Measurements from ENCODE around the gene SLC4A9.
A peak's percentile ranks its signal among the peaks of the same experiment; 100 is the strongest.

SLC4A9 gene

DNA sequence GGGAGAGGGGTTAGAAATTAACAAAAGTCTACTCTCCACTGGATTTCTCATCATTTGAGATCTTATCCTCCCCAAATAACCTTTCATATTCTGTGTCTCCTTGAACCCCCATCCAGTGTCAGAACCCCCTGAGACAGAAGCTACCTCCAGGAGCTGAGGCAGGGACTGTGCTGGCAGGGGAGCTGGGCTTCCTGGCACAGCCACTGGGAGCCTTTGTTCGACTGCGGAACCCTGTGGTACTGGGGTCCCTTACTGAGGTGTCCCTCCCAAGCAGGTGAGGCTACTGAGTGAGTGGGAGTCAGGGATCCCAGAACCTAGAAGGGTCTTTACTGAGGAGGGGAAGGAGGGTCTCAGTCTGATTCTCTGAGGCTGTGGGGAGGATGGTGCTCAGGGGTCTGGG, 1.9 kb downstream of the SLC4A9 start:
- no peak for DNase-seq (ENCODE audit: low read depth)
- H3K4me3 ChIP-seq (replicated peaks; ENCODE audit: low read depth, low read length): no peak overlapping the region
- TF ChIP-seq, protein P1, sequence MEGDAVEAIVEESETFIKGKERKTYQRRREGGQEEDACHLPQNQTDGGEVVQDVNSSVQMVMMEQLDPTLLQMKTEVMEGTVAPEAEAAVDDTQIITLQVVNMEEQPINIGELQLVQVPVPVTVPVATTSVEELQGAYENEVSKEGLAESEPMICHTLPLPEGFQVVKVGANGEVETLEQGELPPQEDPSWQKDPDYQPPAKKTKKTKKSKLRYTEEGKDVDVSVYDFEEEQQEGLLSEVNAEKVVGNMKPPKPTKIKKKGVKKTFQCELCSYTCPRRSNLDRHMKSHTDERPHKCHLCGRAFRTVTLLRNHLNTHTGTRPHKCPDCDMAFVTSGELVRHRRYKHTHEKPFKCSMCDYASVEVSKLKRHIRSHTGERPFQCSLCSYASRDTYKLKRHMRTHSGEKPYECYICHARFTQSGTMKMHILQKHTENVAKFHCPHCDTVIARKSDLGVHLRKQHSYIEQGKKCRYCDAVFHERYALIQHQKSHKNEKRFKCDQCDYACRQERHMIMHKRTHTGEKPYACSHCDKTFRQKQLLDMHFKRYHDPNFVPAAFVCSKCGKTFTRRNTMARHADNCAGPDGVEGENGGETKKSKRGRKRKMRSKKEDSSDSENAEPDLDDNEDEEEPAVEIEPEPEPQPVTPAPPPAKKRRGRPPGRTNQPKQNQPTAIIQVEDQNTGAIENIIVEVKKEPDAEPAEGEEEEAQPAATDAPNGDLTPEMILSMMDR (IDR thresholded peaks at IDR 0.05; ENCODE audit: low read length, missing control alignments): no peak

DNA sequence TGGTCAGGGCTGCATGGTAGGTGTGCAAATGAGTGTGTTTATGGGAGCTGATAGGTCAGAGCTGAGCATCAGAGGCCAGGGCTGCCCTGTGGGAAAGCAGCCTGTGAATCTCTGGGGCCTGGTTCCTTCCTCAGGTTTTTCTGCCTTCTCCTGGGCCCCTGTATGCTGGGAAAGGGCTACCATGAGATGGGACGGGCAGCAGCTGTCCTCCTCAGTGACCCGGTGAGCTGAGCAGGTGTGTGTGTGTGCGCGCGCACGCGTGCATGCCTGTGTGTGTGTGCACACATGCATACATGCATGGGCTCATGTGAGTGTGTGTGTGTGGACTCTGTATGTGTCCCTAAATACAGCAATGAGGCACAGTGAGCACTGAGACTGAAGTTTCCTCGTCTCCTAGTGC, 2.3 kb downstream of the SLC4A9 start:
- DNase-seq (ENCODE audit: low read depth): no peak
- TF ChIP-seq, protein P1 (IDR thresholded peaks at IDR 0.05; ENCODE audit: low read length, missing control alignments): no peak
- no peak overlapping the region for H3K4me3 ChIP-seq (replicated peaks; ENCODE audit: low read depth, low read length)

DNA sequence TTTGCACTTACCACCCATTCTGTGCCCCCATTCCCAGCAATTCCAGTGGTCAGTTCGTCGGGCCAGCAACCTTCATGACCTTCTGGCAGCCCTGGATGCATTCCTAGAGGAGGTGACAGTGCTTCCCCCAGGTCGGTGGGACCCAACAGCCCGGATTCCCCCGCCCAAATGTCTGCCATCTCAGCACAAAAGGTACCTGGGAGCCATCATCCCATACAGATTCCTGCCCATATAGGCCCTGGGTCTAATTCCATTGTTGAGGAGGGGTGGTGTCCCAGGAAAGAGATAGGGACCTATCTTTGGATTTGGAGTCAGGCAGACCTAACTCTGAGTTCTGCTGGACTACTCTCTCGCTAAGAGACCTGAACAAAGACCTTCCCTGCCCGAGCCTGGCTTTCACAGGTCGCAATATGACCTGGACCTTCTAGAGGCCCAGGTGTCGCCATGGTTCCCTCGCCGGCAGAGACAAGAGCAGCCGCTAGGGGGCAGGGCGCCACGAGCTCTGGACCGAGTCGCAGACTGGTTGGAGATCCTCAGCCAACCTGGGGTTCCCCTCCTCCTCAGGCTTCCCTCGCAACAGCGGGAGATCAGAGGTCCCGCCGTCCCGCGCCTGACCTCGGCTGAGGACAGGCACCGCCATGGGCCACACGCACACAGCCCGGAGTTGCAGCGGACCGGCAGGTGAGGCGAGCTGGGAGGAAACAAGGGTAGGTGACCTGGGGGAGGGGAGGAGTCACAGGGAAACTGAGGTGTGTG, 3.1 kb downstream of the SLC4A9 start:
- DNase-seq (ENCODE audit: low read depth): peak; percentile 70
- peak overlapping the region; percentile 51 for H3K4me3 ChIP-seq (replicated peaks; ENCODE audit: low read depth, low read length)
- TF ChIP-seq, protein P1 (IDR thresholded peaks at IDR 0.05; ENCODE audit: low read length, missing control alignments): peak; percentile 90

DNA sequence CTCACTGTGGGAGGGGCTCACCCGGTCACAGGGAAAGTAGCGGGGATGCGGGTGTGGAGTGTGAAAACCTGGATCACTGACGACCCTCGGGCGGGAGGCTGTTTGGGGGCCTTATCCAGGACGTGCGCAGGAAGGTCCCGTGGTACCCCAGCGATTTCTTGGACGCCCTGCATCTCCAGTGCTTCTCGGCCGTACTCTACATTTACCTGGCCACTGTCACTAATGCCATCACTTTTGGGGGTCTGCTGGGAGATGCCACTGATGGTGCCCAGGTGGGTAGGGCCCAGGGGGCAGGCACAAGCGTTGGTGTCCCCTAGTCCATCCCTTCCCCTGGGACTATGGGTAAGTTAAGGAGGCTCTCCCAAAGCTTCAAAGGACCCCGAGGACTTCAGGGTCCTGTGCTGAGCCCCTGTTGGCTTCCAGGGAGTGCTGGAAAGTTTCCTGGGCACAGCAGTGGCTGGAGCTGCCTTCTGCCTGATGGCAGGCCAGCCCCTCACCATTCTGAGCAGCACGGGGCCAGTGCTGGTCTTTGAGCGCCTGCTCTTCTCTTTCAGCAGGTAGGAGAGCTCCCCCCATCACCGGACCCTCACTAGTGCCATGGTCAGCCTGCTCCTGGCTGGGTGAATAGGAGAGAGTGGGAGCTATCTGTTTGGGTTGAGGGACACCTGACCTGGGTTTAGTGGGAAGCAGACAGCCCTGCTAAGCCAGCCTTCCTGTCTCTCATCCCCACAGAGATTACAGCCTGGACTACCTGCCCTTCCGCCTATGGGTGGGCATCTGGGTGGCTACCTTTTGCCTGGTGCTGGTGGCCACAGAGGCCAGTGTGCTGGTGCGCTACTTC, 3.9 kb downstream of the SLC4A9 start:
- peak overlapping the region; percentile 51 for H3K4me3 ChIP-seq (replicated peaks; ENCODE audit: low read depth, low read length)
- no peak for DNase-seq (ENCODE audit: low read depth)
- TF ChIP-seq, protein P1 (IDR thresholded peaks at IDR 0.05; ENCODE audit: low read length, missing control alignments): no peak

DNA sequence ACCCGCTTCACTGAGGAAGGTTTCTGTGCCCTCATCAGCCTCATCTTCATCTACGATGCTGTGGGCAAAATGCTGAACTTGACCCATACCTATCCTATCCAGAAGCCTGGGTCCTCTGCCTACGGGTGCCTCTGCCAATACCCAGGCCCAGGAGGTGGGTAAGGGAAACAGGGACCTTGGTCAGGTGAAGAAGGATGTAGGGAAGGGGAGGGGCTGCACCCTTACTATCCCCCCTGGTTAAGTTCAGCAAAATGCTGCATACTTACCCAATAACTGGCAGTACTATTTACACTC, 4.4 kb downstream of the SLC4A9 start:
- TF ChIP-seq, protein P1 (IDR thresholded peaks at IDR 0.05; ENCODE audit: low read length, missing control alignments): no peak
- DNase-seq (ENCODE audit: low read depth): no peak
- H3K4me3 ChIP-seq (replicated peaks; ENCODE audit: low read depth, low read length): no peak overlapping the region

DNA sequence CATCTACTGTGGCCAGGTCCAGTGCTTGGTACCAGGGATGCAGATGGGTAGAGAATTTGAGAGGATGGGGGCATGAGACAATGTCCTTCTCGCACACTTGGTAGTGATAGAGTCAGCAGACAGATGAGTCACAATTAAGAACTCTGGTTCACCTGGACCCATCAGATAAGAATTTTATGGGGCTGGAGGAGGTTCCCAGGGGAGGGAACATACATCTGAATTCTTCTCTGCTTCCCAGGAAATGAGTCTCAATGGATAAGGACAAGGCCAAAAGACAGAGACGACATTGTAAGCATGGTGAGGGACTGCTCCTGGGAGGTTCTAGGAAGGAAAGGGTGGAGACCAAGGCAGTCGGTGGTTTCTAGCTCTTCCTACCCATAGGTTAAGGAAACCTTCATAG, 5.3 kb downstream of the SLC4A9 start:
- no peak for DNase-seq (ENCODE audit: low read depth)
- TF ChIP-seq, protein P1 (IDR thresholded peaks at IDR 0.05; ENCODE audit: low read length, missing control alignments): no peak
- H3K4me3 ChIP-seq (replicated peaks; ENCODE audit: low read depth, low read length): no peak overlapping the region
